Mesenteric fat pad (tissue), 1 donor: ENCODE data around the gene FANCE. TPM values are rescaled to one million over a fixed set of nuclear protein-coding genes. Genes with fewer than 3 reads are reported as not detected.
"Not testable (repeated sequence)": the region's sequence is repeated elsewhere in the genome, so short reads cannot be mapped to it uniquely, and the experiment has no call there.

Experiments used
- DNase-seq: peaks from one replicate; pipeline ENCODE4 v3.0.0-alpha.2; 2020; ENCODE audit warnings: low spot score
- total RNA-seq: library from RNA; stranded (reverse); fragmentation: NEBNext Ultra II Directional; extraction: Animal tissue kit (Norgen Biotek cat#: 25700); gene quantifications from one replicate; pipeline ENCODE4 v1.2.1, GENCODE V29; 2021
- donor health status: DM: yes; HTN: yes; CAD: no.

Gene FANCE
- total RNA-seq, 1 donor from 2014 or later = 1.9 TPM

- no peak for DNase-seq
Measured at GRCh38 chr6:35496841-35497570, 44.9 kb downstream of the FANCE start, which contains the start of gene TEAD3. TEAD3 (minus strand) TSS chr6:35497079.

- DNase-seq = no peak
Measured at GRCh38 chr6:35497571-35498421, 45.7 kb downstream of the FANCE start.

- DNase-seq = no peak
Measured at GRCh38 chr6:35498422-35499067, 46.4 kb downstream of the FANCE start.

- DNase-seq = no peak
Measured at GRCh38 chr6:35499372-35499771, 47.2 kb downstream of the FANCE start.

GRCh38 chr6:35500782-35501181 is 48.6 kb downstream of the FANCE start:
- no peak for DNase-seq

- no peak for DNase-seq
Measured at GRCh38 chr6:35501784-35502183, 49.6 kb downstream of the FANCE start.

GRCh38 chr6:35503534-35503933 is 51.4 kb downstream of the FANCE start:
- no peak for DNase-seq

- DNase-seq = no peak
Measured at GRCh38 chr6:35505999-35506412, 53.9 kb downstream of the FANCE start.

- DNase-seq = no peak
Measured at GRCh38 chr6:35506536-35506935, 54.4 kb downstream of the FANCE start.

GRCh38 chr6:35507221-35507620 is 55.1 kb downstream of the FANCE start:
- no peak for DNase-seq

GRCh38 chr6:35508027-35508426 is 55.9 kb downstream of the FANCE start:
- no peak for DNase-seq

- DNase-seq = no peak
Measured at GRCh38 chr6:35508542-35508941, 56.4 kb downstream of the FANCE start.

- no peak for DNase-seq
Measured at GRCh38 chr6:35510916-35511561, 58.9 kb downstream of the FANCE start.

- no peak for DNase-seq
Measured at GRCh38 chr6:35511562-35511941, 59.4 kb downstream of the FANCE start.

- DNase-seq = no peak
Measured at GRCh38 chr6:35512006-35512405, 59.9 kb downstream of the FANCE start.

GRCh38 chr6:35512740-35513139 is 60.6 kb downstream of the FANCE start, which contains the start of gene TULP1:
TULP1 (minus strand) TSS chr6:35512896; CDS start chr6:35512858, 38 bp downstream.
- DNase-seq = no peak

GRCh38 chr6:35514587-35514986 is 62.4 kb downstream of the FANCE start:
- no peak for DNase-seq

- DNase-seq = not testable (repeated sequence)
Measured at GRCh38 chr6:35515939-35516338, 63.8 kb downstream of the FANCE start.
